ENCODE measurements around the gene COL4A5. TPM values are rescaled to one million over a fixed set of nuclear protein-coding genes. Genes with fewer than 3 reads are reported as not detected.
"Not testable (repeated sequence)": the region's sequence is repeated elsewhere in the genome, so short reads cannot be mapped to it uniquely, and the experiment has no call there.

COL4A5 gene
- polyA plus RNA-seq, 3 donors, result 134 to 136 (median 135) TPM

- no peak for DNase-seq (ENCODE audit: low read depth in 3 of 3, low spot score in 2 of 3)
Measured at GRCh38 chrX:108447303-108447702, 7.7 kb downstream of the COL4A5 start.

GRCh38 chrX:108453841-108454240 lies 14.2 kb downstream of the COL4A5 start:
- no peak for DNase-seq (ENCODE audit: low read depth in 3 of 3, low spot score in 2 of 3)

GRCh38 chrX:108456971-108457477 lies 17.4 kb downstream of the COL4A5 start:
- no peak for DNase-seq (ENCODE audit: low read depth in 3 of 3, low spot score in 2 of 3)

GRCh38 chrX:108464604-108465003 lies 25.0 kb downstream of the COL4A5 start:
- DNase-seq (ENCODE audit: low read depth in 3 of 3, low spot score in 2 of 3), result no peak

- DNase-seq (ENCODE audit: low read depth in 3 of 3, low spot score in 2 of 3), result no peak
Measured at GRCh38 chrX:108468486-108468885, 28.8 kb downstream of the COL4A5 start.

- no peak for DNase-seq (ENCODE audit: low read depth in 3 of 3, low spot score in 2 of 3)
Measured at GRCh38 chrX:108473979-108474378, 34.3 kb downstream of the COL4A5 start.

GRCh38 chrX:108481528-108481927 lies 41.9 kb downstream of the COL4A5 start:
- DNase-seq (ENCODE audit: low read depth in 3 of 3, low spot score in 2 of 3), result not testable (repeated sequence)

GRCh38 chrX:108484251-108484650 lies 44.6 kb downstream of the COL4A5 start:
- DNase-seq (ENCODE audit: low read depth in 3 of 3, low spot score in 2 of 3), result no peak

GRCh38 chrX:108485960-108486359 lies 46.3 kb downstream of the COL4A5 start:
- DNase-seq (ENCODE audit: low read depth in 3 of 3, low spot score in 2 of 3), result no peak

GRCh38 chrX:108494406-108495090 lies 54.9 kb downstream of the COL4A5 start:
- no peak for DNase-seq (ENCODE audit: low read depth in 3 of 3, low spot score in 2 of 3)

- no peak for DNase-seq (ENCODE audit: low read depth in 3 of 3, low spot score in 2 of 3)
Measured at GRCh38 chrX:108511721-108512120, 72.1 kb downstream of the COL4A5 start.

- DNase-seq (ENCODE audit: low read depth in 3 of 3, low spot score in 2 of 3), result no peak
Measured at GRCh38 chrX:108516184-108516583, 76.5 kb downstream of the COL4A5 start.

GRCh38 chrX:108527724-108528123 lies 88.1 kb downstream of the COL4A5 start:
- no peak for DNase-seq (ENCODE audit: low read depth in 3 of 3, low spot score in 2 of 3)

GRCh38 chrX:108537005-108537404 lies 97.4 kb downstream of the COL4A5 start:
- peak in 1 of 3 donors; percentile 8 for DNase-seq (ENCODE audit: low read depth in 3 of 3, low spot score in 2 of 3)

GRCh38 chrX:108541286-108541685 lies 101.6 kb downstream of the COL4A5 start:
- no peak for DNase-seq (ENCODE audit: low read depth in 3 of 3, low spot score in 2 of 3)

- DNase-seq (ENCODE audit: low read depth in 3 of 3, low spot score in 2 of 3), result no peak
Measured at GRCh38 chrX:108557580-108557979, 117.9 kb downstream of the COL4A5 start.

- no peak for DNase-seq (ENCODE audit: low read depth in 3 of 3, low spot score in 2 of 3)
Measured at GRCh38 chrX:108558217-108558616, 118.6 kb downstream of the COL4A5 start.

GRCh38 chrX:108573136-108573535 lies 133.5 kb downstream of the COL4A5 start:
- no peak for DNase-seq (ENCODE audit: low read depth in 3 of 3, low spot score in 2 of 3)

- DNase-seq (ENCODE audit: low read depth in 3 of 3, low spot score in 2 of 3), result no peak
Measured at GRCh38 chrX:108582151-108582550, 142.5 kb downstream of the COL4A5 start.

- no peak for DNase-seq (ENCODE audit: low read depth in 3 of 3, low spot score in 2 of 3)
Measured at GRCh38 chrX:108584617-108585211, 145.1 kb downstream of the COL4A5 start.

- no peak for DNase-seq (ENCODE audit: low read depth in 3 of 3, low spot score in 2 of 3)
Measured at GRCh38 chrX:108590496-108590895, 150.9 kb downstream of the COL4A5 start.

GRCh38 chrX:108601276-108601675 lies 161.6 kb downstream of the COL4A5 start:
- DNase-seq (ENCODE audit: low read depth in 3 of 3, low spot score in 2 of 3), result no peak
